SK-N-MC (cell line): ENCODE measurements around the gene CYB5R3.

Experiments used
- EZH2 ChIP-seq: fragments of 200-600 bp; sonication (generic); IDR thresholded peaks from one replicate; pipeline ENCODE4 v1.6.1; 2017; ENCODE audit warnings: antibody characterized with exemption
- POLR2AphosphoS5 ChIP-seq: IDR thresholded peaks from 2 replicates; pipeline ENCODE4 v1.6.1; 2012; ENCODE audit warnings: mild to moderate bottlenecking, low read depth, low read length, borderline replicate concordance

GRCh38 chr22:42622061-42622710 is 27.0 kb downstream of the CYB5R3 start:
- no peak for TF ChIP-seq POLR2AphosphoS5
- TF ChIP-seq EZH2 = no peak
